Measurements from ENCODE around the gene PDE9A.

PDE9A gene

GRCh38 chr21:42638266-42638863, 15.1 kb upstream of the PDE9A start:
- in situ Hi-C loops (cut with MboI; ENCODE audit: low pct_unique_long_range_greater_than_20kb, low sequenced_read_pairs, unreplicated experiment), result no loop called here
- TF ChIP-seq CTCF (IDR thresholded peaks at IDR 0.05; ENCODE audit: extremely low read depth, insufficient read depth, missing control alignments), result no peak
- no peak for DNase-seq (ENCODE audit: low spot score)

GRCh38 chr21:42639646-42640152, 13.7 kb upstream of the PDE9A start:
- no peak for DNase-seq (ENCODE audit: low spot score)
- in situ Hi-C loops (cut with MboI; ENCODE audit: low pct_unique_long_range_greater_than_20kb, low sequenced_read_pairs, unreplicated experiment), result no loop called here
- TF ChIP-seq CTCF (IDR thresholded peaks at IDR 0.05; ENCODE audit: extremely low read depth, insufficient read depth, missing control alignments), result no peak

GRCh38 chr21:42640486-42640885, 12.9 kb upstream of the PDE9A start:
- in situ Hi-C loops (cut with MboI; ENCODE audit: low pct_unique_long_range_greater_than_20kb, low sequenced_read_pairs, unreplicated experiment), result no loop called here
- TF ChIP-seq CTCF (IDR thresholded peaks at IDR 0.05; ENCODE audit: extremely low read depth, insufficient read depth, missing control alignments), result no peak
- no peak for DNase-seq (ENCODE audit: low spot score)

GRCh38 chr21:42641311-42642218, 11.9 kb upstream of the PDE9A start:
- no peak for DNase-seq (ENCODE audit: low spot score)
- no peak for TF ChIP-seq CTCF (IDR thresholded peaks at IDR 0.05; ENCODE audit: extremely low read depth, insufficient read depth, missing control alignments)
- in situ Hi-C loops (cut with MboI; ENCODE audit: low pct_unique_long_range_greater_than_20kb, low sequenced_read_pairs, unreplicated experiment), result no loop called here

- no peak for DNase-seq (ENCODE audit: low spot score)
- in situ Hi-C loops (cut with MboI; ENCODE audit: low pct_unique_long_range_greater_than_20kb, low sequenced_read_pairs, unreplicated experiment), result no loop called here
- TF ChIP-seq CTCF (IDR thresholded peaks at IDR 0.05; ENCODE audit: extremely low read depth, insufficient read depth, missing control alignments), result no peak
Observed at GRCh38 chr21:42642219-42642745, 11.1 kb upstream of the PDE9A start.

GRCh38 chr21:42644223-42645208, 8.9 kb upstream of the PDE9A start:
- no peak for TF ChIP-seq CTCF (IDR thresholded peaks at IDR 0.05; ENCODE audit: extremely low read depth, insufficient read depth, missing control alignments)
- DNase-seq (ENCODE audit: low spot score), result no peak
- in situ Hi-C loops (cut with MboI; ENCODE audit: low pct_unique_long_range_greater_than_20kb, low sequenced_read_pairs, unreplicated experiment), result no loop called here
